Measurements from ENCODE around the gene LRRC34.
A peak's percentile ranks its signal among the peaks of the same experiment; 100 is the strongest.

The LRRC34 gene

DNA sequence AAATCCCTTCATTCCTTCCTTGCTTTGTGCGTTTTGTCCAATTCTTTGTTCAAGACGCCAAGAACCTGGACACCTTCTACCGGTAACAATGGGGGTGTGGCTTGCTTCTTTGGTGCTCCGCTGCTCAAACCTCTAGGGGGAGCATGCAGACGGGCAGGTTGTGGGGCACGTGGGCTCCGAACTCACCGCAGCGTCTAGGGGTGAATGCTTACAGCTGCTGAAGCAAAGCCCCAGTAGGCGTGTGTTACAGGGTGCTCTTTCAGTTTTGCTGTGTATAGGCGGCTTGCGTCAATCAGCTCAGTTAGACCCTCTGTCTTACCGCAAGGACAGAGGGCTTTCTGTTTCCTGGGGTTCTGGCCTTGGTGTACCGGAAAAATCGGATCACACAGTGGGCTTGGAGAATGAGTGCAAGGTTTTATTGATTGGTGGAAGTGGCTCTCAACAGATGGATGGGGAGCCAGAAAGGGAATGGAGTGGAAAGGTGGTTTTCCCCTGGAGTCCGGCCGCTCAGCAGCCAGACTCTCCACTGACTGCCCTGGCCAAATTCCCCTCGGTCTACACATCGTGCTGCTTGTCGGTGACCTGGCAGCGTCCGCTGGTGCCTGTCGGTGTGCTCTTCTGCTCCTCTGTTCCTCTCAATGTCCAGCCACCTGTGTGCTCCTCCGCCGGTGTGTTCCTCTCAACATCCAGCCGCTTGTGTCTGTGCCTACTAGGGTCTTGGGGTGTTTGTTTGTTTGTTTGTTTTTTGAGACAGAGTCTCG is 1.2 kb upstream of the LRRC34 start:
- DNase-seq (ENCODE audit: low read depth in 2 of 2), result peak; percentile 62 to 68

DNA sequence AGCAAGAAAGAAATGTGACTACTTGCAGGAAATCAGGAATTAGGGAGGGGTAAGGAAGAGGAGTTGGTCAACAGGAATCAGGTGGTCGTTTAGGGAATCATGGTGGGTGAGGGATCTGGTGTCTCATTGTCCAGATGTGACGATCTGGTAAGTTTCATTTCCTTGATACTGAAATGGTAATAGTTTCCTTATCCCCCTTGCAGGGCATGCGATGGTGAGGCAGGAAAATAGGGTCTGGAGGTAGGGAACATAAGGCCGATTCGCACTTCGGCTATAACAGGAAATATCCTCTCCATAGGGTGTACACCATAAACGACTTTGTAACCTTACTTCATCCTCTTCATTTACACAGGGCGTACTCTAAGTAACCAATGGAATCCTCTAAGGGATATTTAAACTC is 574 bp upstream of the LRRC34 start:
- DNase-seq (ENCODE audit: low read depth in 2 of 2), result no peak

DNA sequence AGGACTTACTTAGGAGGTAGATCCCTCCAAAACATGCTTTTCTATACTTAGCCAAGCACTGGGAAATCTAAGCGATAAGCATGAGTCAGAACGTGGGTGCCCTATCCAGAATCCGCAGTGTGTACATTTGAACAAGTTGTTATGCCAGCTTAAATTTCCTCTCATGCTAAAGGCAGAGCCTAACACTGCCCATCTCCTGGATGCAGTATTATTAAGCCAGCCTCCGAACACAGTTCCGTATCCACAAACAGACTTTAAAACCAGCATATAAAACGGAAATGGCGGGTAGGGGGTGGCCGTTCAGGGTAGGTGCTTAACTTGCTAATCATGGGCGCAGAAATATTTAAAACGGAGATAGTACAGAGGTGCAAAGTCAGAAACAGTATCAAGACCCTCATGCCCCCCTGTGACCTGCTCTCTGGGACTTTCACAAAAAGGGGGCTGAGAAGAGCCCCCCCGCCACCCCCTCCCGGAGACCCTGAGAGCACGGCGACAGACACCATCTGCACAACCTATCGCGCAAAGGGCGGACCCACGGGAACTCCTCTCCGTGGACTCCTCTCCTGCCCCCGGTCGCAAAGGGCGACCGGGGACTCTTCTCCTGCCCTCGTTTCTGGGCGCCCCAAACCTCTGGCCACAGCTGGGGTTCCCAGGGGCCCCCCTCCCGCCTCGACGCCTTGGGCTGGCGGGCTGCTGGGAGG is 923 bp downstream of the LRRC34 start:
- peak in 1 of 2 donors; percentile 5 for DNase-seq (ENCODE audit: low read depth in 2 of 2)

DNA sequence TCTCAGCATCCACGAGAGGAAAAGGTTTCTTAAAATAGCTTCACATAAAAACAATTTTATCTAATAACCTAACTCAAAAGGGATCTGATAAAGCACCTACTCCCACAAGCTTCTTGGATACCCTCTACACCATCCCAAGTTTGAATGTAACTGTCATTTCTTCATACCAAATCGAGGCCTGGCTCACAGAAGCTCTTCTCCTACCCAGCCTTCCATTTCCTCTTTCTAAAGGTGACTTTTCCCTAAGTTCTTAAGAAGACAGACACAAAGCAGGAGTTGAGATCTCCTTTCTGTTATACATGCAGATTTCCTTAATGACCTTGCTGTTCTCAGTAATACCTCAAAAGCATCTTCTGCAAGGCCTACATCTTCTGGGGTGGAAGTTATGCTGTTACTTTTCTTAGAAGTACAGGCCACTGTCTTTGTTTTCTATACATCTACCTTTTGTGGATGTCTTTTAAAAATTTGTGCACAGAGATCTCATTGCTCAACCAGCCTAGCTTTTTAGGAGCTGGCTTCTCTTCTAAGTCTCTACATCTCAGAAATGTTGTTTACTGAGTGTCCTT is 3.4 kb downstream of the LRRC34 start:
- DNase-seq (ENCODE audit: low read depth in 2 of 2), result no peak

DNA sequence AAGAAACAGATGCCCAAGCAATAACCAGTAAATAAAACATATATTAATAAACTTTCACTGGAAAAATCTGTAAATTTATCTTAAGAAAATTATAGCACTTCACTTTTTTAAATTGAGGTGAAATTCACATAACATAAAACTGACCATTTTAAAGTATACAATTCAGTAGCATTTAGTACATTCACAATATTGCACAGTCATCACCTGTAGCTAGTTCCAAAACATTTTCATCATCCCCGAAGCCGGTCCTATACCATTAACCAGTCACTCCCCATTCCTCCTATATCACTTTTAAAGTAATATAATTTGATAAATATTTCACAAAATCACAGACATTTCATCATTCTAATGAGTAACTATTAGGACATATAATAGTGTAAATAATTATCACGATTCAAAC is 8.0 kb downstream of the LRRC34 start:
- no peak for DNase-seq (ENCODE audit: low read depth in 2 of 2)

DNA sequence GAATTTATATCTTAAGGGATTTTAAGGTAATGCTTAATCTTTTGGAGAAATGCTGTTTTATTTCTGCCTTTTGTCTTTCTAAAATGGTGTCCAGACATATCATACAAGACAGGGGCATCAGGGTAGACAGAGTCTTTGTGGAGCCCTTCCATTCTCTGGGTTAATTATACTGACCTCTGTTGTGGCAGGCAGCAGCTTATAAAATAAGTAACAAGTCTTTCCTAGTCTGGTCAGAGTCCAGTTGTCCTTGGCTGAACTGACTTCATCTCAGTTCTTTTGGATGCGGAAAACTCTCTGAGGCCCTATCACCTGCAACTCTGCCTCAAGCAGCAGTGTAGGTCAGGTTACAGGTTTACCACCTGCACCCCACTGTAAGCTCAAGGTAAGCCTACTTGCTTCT is 20.3 kb downstream of the LRRC34 start:
- no peak for DNase-seq (ENCODE audit: low read depth in 2 of 2)

DNA sequence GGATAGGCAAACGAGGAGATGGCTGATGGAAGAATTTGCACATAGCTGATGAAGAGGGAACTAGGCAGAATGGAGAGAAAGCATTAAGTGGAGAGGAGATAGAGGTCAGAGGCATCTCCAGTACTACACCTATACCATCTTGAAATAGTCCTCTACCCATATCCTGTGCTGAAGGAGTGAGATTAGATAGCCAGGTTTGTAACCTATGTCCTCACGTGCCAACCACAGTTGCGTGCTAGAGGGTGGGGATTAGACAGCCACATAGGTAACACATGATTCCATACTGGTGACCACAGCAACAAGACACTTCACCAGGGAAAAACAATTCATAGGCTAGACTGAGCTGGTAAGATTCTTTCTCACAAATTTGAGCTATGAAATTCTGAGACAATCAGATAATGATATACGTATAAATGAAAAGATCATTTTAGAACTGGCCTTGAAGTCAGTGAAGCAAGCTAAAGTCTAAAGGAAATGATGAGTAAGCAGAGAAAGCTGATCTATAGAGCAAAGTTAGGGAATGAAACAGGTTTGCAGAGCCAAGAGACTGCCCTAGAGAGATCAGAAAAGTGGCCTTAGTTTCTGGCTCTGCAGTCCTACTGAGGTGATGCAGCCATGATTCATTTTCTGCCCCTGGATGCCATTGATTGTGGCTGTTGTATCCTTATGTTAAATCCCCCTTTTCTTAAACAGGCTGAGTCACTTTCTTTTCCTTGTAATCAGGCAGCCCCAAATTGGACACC is 21.8 kb downstream of the LRRC34 start:
- DNase-seq (ENCODE audit: low read depth in 2 of 2), result no peak

DNA sequence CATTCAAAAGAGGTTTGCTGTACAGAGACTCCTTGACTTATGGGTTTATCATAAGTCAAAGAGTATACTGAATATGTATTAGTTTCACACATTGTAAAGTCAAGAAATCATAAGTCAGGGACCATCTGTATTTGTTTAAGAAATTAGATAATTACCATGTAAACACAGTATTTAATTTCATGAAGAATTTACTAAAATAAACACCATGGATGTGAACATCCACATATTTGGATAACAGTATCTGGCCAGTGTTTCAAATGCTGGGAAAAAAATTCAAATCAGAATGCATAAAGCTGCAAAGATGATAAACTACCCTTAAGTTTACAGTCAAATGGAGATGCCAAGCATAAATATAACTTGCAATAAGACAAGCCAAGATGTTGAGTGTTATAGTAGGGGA is 22.5 kb downstream of the LRRC34 start:
- DNase-seq (ENCODE audit: low read depth in 2 of 2), result no peak

DNA sequence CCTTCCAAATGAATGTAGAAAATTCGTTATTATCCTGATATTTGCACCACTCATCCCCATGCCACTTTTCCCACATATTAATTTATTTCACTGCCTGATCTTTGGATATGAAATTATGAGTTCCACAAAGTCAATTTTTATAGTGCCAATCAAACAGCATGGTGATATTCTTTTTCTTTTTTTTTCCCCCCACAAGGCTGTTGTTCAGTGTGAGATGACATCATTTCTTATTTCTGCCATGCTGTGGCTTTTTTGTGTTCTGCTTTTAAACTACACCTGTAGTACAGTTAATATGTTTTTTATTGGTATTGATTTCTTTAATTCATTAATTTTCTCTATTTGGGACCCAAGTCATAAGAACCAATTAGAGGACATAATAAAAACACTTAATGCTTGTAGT is 24.9 kb downstream of the LRRC34 start:
- DNase-seq (ENCODE audit: low read depth in 2 of 2), result no peak

DNA sequence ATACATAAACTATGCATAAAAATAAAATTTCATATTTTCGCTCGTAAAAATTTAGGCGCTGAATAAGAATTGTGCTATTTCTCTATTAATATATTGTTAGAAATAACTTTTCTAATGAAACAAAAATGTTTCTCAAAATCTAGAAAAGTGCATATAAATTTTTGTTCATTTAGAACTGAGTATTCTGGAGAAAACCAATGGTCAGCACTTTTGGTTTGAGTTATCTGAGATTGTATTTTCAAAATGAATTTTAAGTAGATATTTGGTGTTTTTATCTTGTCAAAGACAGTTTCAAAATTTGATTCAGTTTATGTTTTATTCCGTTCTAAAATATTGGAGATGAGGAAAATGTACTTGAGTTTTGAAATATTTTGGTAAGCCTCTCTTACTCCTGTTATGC is 25.6 kb downstream of the LRRC34 start:
- no peak for DNase-seq (ENCODE audit: low read depth in 2 of 2)

DNA sequence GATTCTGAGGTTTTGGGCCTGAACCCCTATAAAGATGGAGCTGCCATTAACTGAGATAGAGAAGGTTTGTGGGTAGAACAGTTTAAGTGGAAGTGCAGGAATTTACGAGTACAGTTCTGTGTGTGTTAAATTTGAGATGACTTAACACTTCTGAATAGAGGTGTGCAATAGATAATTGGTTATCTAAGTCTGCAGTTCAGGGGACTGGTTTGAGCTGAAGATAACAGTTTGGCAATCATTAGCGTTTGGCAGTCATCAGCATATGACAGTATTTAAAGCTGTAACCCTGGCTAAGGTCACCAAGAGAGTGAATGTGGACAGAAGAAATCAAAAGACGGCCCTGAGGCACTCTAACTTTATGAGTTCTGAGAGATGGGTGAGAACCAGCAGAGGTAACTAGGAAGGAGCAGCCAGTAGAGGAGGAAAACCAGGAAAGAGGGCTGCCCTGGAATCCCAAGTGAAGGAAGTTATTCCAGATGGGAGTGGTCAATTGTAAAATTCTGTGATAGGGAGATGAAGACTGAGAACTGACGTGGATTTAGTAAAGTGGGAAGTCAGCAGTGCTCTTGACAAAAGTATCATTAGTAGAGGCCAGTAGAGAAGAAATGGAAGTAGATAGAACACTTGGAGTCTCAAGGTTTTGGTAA is 31.4 kb downstream of the LRRC34 start:
- DNase-seq (ENCODE audit: low read depth in 2 of 2), result no peak

DNA sequence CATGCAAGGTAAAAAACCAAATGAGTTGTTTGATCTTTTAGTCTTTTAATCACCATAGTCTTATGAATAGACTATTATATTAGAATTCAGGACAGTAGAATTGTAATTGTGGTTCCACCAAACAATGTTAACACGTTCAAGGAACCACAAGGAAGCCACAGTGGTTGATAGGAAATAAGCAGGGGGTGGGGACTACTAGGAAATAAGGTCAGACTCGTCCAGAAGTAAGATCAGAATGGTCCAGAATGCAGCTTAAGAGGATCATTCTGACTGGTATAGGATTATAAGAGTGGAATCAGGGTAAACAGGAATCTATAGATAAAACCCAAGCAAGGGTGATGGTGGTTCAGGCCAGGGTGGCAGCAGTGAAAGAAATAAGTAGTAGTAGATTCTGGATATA is 32.0 kb downstream of the LRRC34 start:
- DNase-seq (ENCODE audit: low read depth in 2 of 2), result no peak

DNA sequence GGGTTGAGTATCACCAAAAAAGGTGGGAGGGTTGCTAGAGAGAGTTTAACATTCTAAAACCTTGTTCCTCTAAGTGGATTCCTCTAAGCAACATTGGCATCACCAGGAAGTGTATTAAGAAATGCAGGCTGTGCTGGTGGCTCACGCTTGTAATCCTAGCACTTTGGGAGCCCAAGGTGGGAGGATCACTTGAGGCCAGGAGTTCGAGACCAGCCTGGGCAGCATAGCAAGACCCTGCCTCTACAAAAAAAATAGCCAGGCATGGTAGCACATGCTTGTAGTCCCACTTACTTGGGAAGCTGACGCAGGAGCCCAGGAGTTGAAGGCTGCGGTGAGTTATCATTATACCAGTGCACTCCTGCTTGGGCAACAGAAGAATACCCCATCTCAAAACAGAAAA is 34.9 kb downstream of the LRRC34 start:
- no peak for DNase-seq (ENCODE audit: low read depth in 2 of 2)

DNA sequence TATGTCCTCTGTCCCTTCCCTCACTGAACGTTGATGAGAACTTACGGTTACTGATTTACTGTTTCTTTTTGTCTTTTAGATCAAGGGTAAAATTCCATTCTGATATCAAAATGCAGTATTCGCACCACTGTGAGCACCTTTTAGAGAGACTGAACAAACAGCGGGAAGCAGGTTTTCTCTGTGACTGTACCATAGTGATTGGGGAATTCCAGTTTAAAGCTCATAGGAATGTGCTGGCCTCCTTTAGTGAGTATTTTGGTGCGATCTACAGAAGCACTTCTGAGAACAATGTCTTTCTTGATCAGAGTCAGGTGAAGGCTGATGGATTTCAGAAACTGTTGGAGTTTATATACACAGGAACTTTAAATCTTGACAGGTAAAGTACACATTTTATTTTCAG is 38.5 kb downstream of the LRRC34 start:
- DNase-seq (ENCODE audit: low read depth in 2 of 2), result no peak

DNA sequence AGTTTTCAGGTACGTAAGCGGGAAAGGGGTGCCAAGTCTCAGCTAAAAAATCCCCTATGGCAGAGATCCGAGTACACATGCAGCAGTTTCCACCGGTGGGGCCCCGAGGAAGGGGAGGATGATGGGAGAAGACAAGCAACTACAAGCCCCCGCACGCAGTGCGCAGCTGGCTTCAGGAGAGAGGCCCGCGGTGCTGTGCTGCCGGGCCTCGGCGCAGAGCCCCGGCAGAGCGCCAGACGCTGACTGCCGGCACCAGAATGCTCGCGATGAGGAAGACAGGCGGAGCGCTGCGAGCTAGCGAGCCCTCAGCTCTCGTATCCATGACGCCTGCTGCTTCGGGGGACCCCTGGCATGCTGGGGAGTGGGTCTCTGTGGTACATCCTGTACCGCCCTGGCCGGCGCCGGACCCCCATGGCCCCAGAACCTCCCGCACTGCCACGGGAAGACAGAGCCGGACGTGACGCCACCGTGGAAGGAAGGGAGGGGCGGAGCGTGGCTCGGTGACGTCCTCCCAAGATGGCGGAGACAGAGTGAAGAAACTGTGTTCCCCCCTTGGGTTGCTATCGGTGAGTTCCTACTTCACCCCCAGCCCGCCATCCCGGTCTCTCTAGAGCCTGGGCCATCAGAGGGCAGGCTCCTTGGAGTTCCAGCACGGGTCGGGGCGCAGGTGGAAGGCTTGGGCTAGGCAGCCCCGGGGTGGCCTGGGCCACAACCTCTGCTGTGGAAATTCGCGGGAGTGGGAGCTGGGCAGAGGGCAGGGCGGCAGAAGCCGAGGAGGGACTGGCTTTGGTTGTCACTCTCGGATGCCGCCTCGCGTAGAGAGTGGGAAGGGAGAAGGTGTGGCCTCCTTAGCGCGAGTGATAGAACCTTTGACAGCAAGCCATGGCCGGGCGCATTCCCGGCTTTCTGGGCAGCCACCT is 39.5 kb downstream of the LRRC34 start, which contains the start of gene MYNN:
TSS of gene MYNN (plus strand) at position 500 of the 920 bp plus-strand sequence. CDS start 900 bp downstream, outside the sequence.
- DNase-seq (ENCODE audit: low read depth in 2 of 2), result peak; percentile 81 to 89

DNA sequence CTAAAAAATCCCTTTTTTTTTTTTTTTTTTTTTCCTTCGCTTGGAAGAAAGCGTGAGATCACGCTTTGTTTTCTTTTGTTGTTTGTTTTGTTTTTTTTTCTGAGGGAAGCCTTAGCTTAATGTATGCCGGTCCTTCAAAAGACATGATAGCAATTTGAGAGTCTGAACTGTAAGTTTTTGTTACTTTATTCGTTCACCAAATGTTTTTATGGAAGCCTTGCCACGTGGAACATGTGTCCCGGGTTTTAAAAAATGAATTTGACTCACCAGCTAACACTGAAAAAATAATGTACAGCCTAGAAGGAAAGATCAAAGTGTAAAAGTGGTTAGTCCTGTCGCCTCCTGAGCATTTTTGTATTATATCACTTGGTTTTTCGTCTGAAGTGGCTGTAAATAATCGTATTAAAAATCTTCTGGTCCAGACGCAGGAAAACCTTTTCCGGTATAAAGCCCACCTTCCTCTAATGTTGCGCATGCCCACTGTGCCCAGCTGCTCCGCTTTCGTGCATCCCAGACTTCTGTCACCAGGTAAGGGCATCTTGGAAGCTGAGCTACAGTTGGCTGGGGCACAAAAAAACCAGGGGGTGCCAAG is 40.3 kb downstream of the LRRC34 start:
- peak in 1 of 2 donors; percentile 36 for DNase-seq (ENCODE audit: low read depth in 2 of 2)

DNA sequence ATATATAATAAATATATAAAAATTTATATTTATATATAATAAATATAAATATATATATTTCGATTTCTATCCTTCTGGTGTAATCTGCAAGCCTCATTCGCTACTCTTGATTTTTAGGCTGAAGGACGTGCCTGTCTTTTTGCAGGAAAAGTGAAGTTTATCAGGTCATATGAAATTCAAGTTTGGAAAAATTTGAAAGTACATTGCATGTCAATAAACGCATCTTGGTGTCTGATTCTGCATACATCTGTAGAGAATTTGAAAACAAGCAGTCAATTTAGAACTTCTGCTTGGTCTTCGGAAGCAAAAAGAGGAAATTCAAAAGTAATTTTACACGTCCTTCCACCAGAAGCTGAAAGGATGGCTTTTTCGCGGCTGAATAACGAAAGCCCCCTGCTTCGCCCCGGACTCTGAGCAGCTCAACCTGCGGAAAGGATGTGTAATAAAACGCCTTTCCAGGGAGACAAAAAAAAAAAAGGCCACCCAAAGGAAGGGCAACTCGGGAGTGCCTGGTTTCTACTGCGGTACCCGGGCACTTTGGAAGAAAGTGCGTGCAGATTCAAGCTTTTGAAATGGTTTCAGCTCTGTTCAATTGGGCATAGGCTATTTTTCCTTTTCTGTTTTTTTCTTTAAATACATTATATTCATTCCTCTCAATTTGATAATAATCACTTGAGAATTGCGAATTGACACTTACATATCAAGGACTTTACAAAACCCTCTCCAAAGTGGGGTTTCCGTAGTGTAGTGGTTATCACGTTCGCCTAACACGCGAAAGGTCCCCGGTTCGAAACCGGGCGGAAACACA is 41.0 kb downstream of the LRRC34 start:
- DNase-seq (ENCODE audit: low read depth in 2 of 2), result no peak

DNA sequence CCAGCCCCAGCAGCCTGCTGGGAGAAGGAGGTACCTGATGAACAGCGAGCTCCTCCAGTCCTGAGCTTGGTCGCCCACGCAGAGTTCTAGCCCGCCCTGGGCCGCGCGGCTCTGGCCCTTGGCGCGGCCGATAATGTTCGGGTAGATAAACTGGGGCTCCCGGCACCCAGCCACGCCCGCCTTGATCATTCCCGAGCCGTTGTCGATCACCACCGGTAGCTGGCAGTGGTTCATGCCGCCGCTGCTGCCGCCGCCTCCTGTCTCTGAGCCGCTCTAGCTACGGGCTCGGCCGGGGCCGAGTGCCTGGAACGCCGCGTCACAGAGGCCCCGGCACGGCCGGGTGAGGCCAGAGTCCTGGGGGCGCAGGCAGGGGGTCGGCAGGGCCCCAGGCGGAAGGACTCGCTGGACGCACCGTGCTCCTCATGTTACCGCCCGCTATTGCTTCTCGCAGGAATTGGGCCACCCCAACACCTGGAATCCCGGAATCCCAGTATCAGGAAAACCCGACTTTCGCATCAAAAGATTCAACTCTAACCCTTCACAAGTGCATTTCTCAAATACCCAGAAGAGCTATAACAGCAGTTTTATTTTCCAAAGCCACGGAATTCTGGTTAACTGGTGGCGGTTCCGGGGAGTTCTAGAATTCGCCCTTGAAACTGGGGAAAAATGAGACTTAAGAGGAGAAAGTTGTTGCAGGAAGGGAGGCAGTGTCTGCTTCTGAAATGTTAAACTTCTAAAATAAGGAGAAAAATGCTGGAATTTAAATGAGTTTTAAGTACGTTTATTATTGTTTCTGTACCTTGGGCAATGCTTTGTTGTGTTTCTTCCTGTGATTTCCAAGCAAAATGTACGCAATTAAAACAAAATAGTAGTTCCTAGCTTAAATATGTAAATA is 43.2 kb downstream of the LRRC34 start, which contains the start of gene ACTRT3:
TSS of gene ACTRT3 (minus strand) at position 275 of the 895 bp plus-strand sequence. CDS start at position 234, 41 bp downstream.
- peak; percentile 57 to 60 for DNase-seq (ENCODE audit: low read depth in 2 of 2)
